Spleen (tissue), 11 donors: ENCODE measurements around the gene TMSB4X. TPM values are rescaled to one million over a fixed set of nuclear protein-coding genes. Genes with fewer than 3 reads are reported as not detected.
"Not testable (repeated sequence)": the region's sequence is repeated elsewhere in the genome, so short reads cannot be mapped to it uniquely, and the experiment has no call there.

Experiments
- DNase-seq: peaks from one replicate; pipeline ENCODE4 v3.0.0-alpha.2; 2020
- H3K27ac ChIP-seq, 8 donors: fragments of 200-600 bp; sonication (generic) in 7 of 8; 1 replicate in 4 of 8; 2 replicates in 4 of 8; pipeline versions ENCODE4 v1.5.0 to v1.8.0; 2016 to 2021; ENCODE audit warnings: inconsistent platforms in 4 of 8, mild to moderate bottlenecking in 4 of 8, moderate library complexity in 1 of 8
- H3K27me3 ChIP-seq, 7 donors: fragments of 200-600 bp; sonication (generic) in 6 of 7; replicated peaks in 1 of 7; 1 replicate in 4 of 7; 2 replicates in 3 of 7; pipeline versions ENCODE4 v1.5.0 to v1.8.0; 2016 to 2021; ENCODE audit warnings: inconsistent platforms in 3 of 7, mild to moderate bottlenecking in 1 of 7
- H3K36me3 ChIP-seq, 6 donors: fragments of 200-600 bp; sonication (generic) in 5 of 6; 1 replicate in 4 of 6; 2 replicates in 2 of 6; pipeline versions ENCODE4 v1.5.0 to v1.8.0; 2016 to 2021; ENCODE audit warnings: inconsistent platforms in 2 of 6
- H3K4me1 ChIP-seq, 6 donors: fragments of 200-600 bp; sonication (generic) in 5 of 6; 1 replicate in 3 of 6; 2 replicates in 3 of 6; pipeline versions ENCODE4 v1.5.0 to v1.8.0; 2016 to 2021; ENCODE audit warnings: inconsistent platforms in 3 of 6
- H3K4me3 ChIP-seq, 8 donors: fragments of 200-600 bp; sonication (generic) in 7 of 8; 1 replicate in 4 of 8; 2 replicates in 4 of 8; pipeline versions ENCODE4 v1.5.0 to v1.8.0; 2016 to 2021; ENCODE audit warnings: inconsistent platforms in 4 of 8, mild to moderate bottlenecking in 4 of 8, moderate library complexity in 2 of 8
- H3K9me3 ChIP-seq, 8 donors: fragments of 200-600 bp; sonication (generic) in 7 of 8; 1 replicate in 4 of 8; 2 replicates in 4 of 8; pipeline versions ENCODE4 v1.5.0 to v1.8.0; 2016 to 2021; ENCODE audit warnings: inconsistent platforms in 4 of 8
- CTCF ChIP-seq, 11 experiments: fragments of 200-600 bp in 7 of 11; fragments of 450-650 bp in 4 of 11; sonication (generic) in 4 of 11; IDR thresholded peaks in 8 of 11; conservative IDR thresholded peaks in 3 of 11; 1 replicate in 7 of 11; 2 replicates in 4 of 11; pipeline versions ENCODE4 v1.4.0 to v1.8.0; 2016 to 2021; ENCODE audit warnings: antibody characterized with exemption in 11 of 11, inconsistent platforms in 4 of 11, mild to moderate bottlenecking in 1 of 11
- POLR2A ChIP-seq, 3 donors: fragments of 450-650 bp; IDR thresholded peaks; one replicate each; pipeline ENCODE4 v1.5.1; 2017; ENCODE audit warnings: antibody characterized with exemption in 3 of 3, mild to moderate bottlenecking in 1 of 3
- POLR2AphosphoS5 ChIP-seq, 3 donors: sonication (generic); formaldehyde crosslinking; IDR thresholded peaks; one replicate each; pipeline ENCODE4 v1.5.1; 2017; ENCODE audit warnings: antibody characterized with exemption in 3 of 3
- WGBS, 5 donors: extraction: QIAGEN DNeasy Blood & Tissue Kit in 3 of 5; methylation state at CpG; one replicate each; pipeline versions ENCODE4 v1.1.5 to v1.1.7; 2013 to 2018; 5-methylcytosine and 5-hydroxymethylcytosine counted together
- intact Hi-C: fragments of 100-400 bp; cut with DNase I; formaldehyde crosslinking; loops from one replicate; pipeline ENCODE4 v1.15.0; 2023; ENCODE audit warnings: low total_unique reads
- polyA plus RNA-seq, 3 donors: library from polyadenylated mRNA; stranded (reverse); fragments of 200-250 nt; gene quantifications; one replicate each; pipeline ENCODE4 v1.2.1, GENCODE V29; 2013
- total RNA-seq, 7 donors: library from RNA; depleted of rRNA in 3 of 7; stranded (reverse); fragments of >200 nt in 3 of 7; fragmentation: NEBNext Ultra II Directional in 4 of 7; extraction: Animal tissue kit (Norgen Biotek cat#: 25700) in 4 of 7; gene quantifications; one replicate each; pipeline versions ENCODE4 v1.1.0 to v1.2.1, GENCODE V29; 2016 to 2021
- donor health status: healthy with polysubstance abuse.
- donor health status: DM: no; HTN: no; CAD: no; lungs with moderate emphysema.
- donor health status: DM: no; HTN: no; CAD: no.
- donor health status: Bipolar disorder and iron deficiency.
- donor health status: healthy.
- donor health status: DM: no; HTN: no; CAD: no.
- donor health status: DM: yes; HTN: yes; CAD: no.

TMSB4X gene
- total and polyA plus RNA-seq, 10 donors = 6,343 to 19,174 (median 11,085) TPM

- Histone ChIP-seq H3K9me3 (no peaks in the 10 kb centered on the region), H3K4me1 (peaks cover 33 to 89% (median 72%) of the 10 kb centered on the region in 6 donors), H3K27ac (peak overlapping the region; percentile 89 to 96 (median 92)), H3K36me3 (no peaks in the 10 kb centered on the region), H3K4me3 (peak overlapping the region in 1 of 8 donors; percentile 59), H3K27me3 (no peaks in the 10 kb centered on the region)
- 34 to 59% (median 52%) methylated on average over 4 to 5 of the region's 5 CpGs for WGBS, 5 donors
- intact Hi-C loops = no loop called here
- TF ChIP-seq CTCF (IDR thresholded peaks at IDR 0.05 in 8 of 11, conservative IDR thresholded peaks at IDR 0.05 in 3 of 11) (no peak), POLR2AphosphoS5 (IDR thresholded peaks at IDR 0.05) (no peak), POLR2A (IDR thresholded peaks at IDR 0.05) (no peak)
- no peak for DNase-seq
These were observed 16.9 kb upstream of the TMSB4X start for GRCh38 chrX:12958059-12958458.

GRCh38 chrX:12958461-12958860, 16.4 kb upstream of the TMSB4X start:
- H3K4me1 ChIP-seq = peaks cover 33 to 85% (median 72%) of the 10 kb centered on the region in 6 donors
- H3K36me3 ChIP-seq = no peaks in the 10 kb centered on the region
- no peak for DNase-seq
- TF ChIP-seq CTCF (IDR thresholded peaks at IDR 0.05 in 8 of 11, conservative IDR thresholded peaks at IDR 0.05 in 3 of 11) (no peak), POLR2A (IDR thresholded peaks at IDR 0.05) (no peak), POLR2AphosphoS5 (IDR thresholded peaks at IDR 0.05) (no peak)
- intact Hi-C loops = no loop called here
- peak overlapping the region in 7 of 8 donors; percentile 89 to 96 (median 93) for H3K27ac ChIP-seq
- no peaks in the 10 kb centered on the region for H3K27me3 ChIP-seq
- H3K9me3 ChIP-seq = no peaks in the 10 kb centered on the region
- H3K4me3 ChIP-seq = no peak overlapping the region
- WGBS, 5 donors = 53 to 78% (median 61%) methylated on average over 4 of the region's 4 CpGs

GRCh38 chrX:12961196-12961718, 13.7 kb upstream of the TMSB4X start:
- DNase-seq = no peak
- TF ChIP-seq CTCF (IDR thresholded peaks at IDR 0.05 in 8 of 11, conservative IDR thresholded peaks at IDR 0.05 in 3 of 11) = peak in 6 of 11 experiments; percentile 9 to 42 (median 20)
- TF ChIP-seq POLR2A (IDR thresholded peaks at IDR 0.05) = no peak
- no peak for TF ChIP-seq POLR2AphosphoS5 (IDR thresholded peaks at IDR 0.05)
- H3K27ac ChIP-seq = peak overlapping the region; percentile 7 to 96 (median 62)
- WGBS, 5 donors = 26 to 60% (median 45%) methylated on average over 2 of the region's 2 CpGs
- peaks cover 0 to 4% (median 0%) of the 10 kb centered on the region in 7 donors for H3K27me3 ChIP-seq
- H3K36me3 ChIP-seq = no peaks in the 10 kb centered on the region
- intact Hi-C loops = no loop called here
- H3K9me3 ChIP-seq = no peaks in the 10 kb centered on the region
- H3K4me1 ChIP-seq = peaks cover 21 to 57% (median 48%) of the 10 kb centered on the region in 6 donors
- H3K4me3 ChIP-seq = no peak overlapping the region

GRCh38 chrX:12962041-12962504, 12.8 kb upstream of the TMSB4X start:
- intact Hi-C loops = no loop called here
- WGBS, 5 donors = 54 to 69% (median 59%) methylated on average over 4 of the region's 4 CpGs

GRCh38 chrX:12963210-12963850, 11.6 kb upstream of the TMSB4X start:
- WGBS, 5 donors = 67 to 99% (median 92%) methylated on average over 4 to 32 of the region's 52 CpGs; no CpG with 5 or more reads in 1 of the 5 donors
- H3K9me3 ChIP-seq, DNase-seq, intact Hi-C loops, H3K4me3 ChIP-seq, H3K27ac ChIP-seq, H3K27me3 ChIP-seq, H3K36me3 ChIP-seq: not testable (repeated sequence)
- H3K4me1 ChIP-seq = peaks cover 10 to 50% (median 36%) of the 10 kb centered on the region in 6 donors

More at GRCh38 chrX:12962041-12962504, 12.8 kb upstream of the TMSB4X start:
- H3K27ac ChIP-seq = peak overlapping the region in 7 of 8 donors; percentile 7 to 96 (median 91)
- no peak for DNase-seq
- TF ChIP-seq POLR2A (IDR thresholded peaks at IDR 0.05) = no peak
- no peak for TF ChIP-seq POLR2AphosphoS5 (IDR thresholded peaks at IDR 0.05)
- no peaks in the 10 kb centered on the region for H3K36me3 ChIP-seq
- no peaks in the 10 kb centered on the region for H3K9me3 ChIP-seq
- H3K27me3 ChIP-seq = peaks cover 0 to 4% (median 0%) of the 10 kb centered on the region in 7 donors
- peaks cover 16 to 50% (median 40%) of the 10 kb centered on the region in 6 donors for H3K4me1 ChIP-seq
- no peak overlapping the region for H3K4me3 ChIP-seq
